Activated T-helper 9 cell treated with anti-CD3 and anti-CD28 coated beads, Interleukin-2, amount 50 U/mL, for 16 hours (primary cell): ENCODE results near the gene CTAGE4.
"Not testable (repeated sequence)": the region's sequence is repeated elsewhere in the genome, so short reads cannot be mapped to it uniquely, and the experiment has no call there.

ENCODE experiments used
- DNase-seq: peaks from one replicate; pipeline ENCODE4 v3.0.0-alpha.2; 2020; ENCODE audit warnings: low read depth

Gene CTAGE4, protein sequence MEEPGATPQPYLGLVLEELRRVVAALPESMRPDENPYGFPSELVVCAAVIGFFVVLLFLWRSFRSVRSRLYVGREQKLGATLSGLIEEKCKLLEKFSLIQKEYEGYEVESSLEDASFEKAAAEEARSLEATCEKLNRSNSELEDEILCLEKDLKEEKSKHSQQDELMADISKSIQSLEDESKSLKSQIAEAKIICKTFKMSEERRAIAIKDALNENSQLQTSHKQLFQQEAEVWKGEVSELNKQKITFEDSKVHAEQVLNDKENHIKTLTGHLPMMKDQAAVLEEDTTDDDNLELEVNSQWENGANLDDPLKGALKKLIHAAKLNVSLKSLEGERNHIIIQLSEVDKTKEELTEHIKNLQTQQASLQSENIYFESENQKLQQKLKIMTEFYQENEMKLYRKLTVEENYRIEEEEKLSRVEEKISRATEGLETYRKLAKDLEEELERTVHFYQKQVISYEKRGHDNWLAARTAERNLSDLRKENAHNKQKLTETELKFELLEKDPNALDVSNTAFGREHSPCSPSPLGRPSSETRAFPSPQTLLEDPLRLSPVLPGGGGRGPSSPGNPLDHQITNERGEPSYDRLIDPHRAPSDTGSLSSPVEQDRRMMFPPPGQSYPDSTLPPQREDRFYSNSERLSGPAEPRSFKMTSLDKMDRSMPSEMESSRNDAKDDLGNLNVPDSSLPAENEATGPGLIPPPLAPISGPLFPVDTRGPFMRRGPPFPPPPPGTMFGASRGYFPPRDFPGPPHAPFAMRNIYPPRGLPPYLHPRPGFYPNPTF

DNA sequence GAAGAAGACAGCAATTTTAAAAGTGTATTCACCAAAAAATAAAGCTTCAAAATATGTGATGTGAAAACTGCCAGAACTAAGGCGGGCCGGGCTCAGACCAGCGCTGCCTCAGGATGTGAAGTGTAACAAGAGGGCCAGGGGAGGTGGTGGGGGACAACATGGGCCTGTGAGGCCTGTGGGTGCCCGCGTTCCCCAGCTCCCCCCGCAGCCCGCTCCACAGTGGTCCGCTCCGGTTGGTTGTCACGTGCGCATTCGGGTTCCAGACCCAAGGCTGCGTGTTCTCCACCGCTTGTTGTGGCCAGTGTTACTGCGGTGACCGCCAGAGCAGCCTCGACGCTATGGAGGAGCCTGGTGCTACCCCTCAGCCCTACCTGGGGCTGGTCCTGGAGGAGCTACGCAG, at the start of gene CTAGE4:
TSS of gene CTAGE4 (plus strand) at position 301 of the 400 bp plus-strand sequence. CDS start at position 339, 38 bp downstream.
- DNase-seq, result not testable (repeated sequence)

GRCh38 chr7:144134116-144134515, 49.1 kb upstream of the CTAGE4 start:
- DNase-seq, result no peak

- DNase-seq, result no peak
Measured at GRCh38 chr7:144137501-144137900, 45.8 kb upstream of the CTAGE4 start.

DNA sequence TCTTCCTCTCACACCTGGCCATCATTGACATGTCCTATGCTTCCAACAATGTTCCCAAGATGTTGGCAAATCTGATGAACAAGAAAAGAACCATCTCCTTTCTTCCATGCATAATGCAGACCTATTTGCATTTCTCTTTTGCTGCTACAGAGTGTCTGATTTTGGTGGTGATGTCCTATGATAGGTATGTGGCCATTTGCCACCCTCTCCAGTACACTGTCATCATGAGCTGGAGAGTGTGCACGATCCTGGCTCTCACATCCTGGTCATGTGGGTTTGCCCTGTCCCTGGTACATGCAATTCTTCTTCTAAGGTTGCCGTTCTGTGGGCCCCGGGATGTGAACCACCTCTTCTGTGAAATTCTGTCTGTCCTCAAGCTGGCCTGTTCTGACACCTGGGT, 41.1 kb upstream of the CTAGE4 start:
- DNase-seq, result no peak

DNA sequence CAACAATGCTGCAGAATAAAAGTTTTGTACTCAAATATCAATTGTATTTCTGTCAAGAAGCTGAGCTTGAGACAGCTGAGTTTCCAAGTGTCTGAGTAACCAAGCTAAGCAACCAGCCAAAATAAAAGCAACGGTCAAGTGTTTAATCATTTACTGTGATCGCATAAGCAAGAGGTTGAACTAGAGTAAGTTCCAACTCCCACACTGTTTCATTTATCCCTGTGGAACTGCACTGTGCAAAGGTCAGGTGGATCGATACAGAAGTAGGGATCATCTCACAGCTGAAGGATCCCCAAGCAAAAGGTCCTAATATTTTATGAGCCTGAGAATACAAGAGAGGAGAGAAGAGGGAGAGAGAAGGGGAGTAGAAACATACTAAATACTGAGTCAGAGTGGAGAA, 38.8 kb upstream of the CTAGE4 start:
- no peak for DNase-seq

DNA sequence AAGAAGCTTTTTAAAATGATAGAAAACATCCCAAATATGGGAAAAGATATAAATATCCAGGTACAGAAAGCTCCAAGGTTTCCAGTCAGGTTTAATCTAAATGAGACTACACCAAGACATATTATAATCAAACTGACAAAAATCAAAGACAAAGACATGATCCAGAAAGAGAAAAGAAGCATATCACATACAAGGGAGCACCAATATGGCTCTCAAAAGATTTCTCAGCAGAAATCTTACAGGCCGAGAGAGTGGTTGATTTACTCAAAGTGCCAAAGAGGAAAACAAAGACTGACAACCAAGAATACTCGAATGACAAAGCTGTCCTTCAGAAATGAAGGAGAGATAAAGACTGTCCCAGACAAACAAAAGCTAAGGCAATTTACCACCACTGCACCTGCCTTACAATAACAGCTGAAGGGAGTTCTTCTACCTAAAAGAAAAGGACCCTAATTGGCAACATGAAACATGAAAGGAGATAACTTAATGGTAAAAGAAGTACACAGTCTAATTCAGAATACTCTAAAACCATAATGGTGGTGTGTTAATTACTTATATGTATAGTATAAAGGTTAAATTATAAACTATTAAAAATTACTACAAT, 34.9 kb upstream of the CTAGE4 start:
- DNase-seq, result no peak

DNA sequence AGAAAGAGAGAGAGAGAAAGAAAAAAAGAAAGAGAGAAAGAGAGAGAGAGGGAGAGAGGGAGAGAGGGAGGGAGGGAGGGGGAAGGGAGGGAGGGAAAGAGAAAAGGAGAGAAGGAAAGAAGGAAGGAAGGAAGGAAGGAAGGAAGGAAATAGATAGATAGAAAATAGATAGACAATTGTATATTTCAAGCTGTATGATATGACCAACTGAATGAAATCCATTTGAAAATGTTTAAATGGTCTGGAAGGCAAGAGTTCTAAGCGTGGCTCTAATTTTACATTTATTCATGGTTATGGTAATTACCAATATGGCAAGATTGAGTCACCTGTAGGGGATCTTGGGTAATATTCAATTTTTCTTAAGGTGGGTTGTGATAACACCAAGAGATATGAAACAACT, 24.4 kb upstream of the CTAGE4 start:
- DNase-seq, result no peak

- no peak for DNase-seq
Measured at GRCh38 chr7:144164784-144165183, 18.5 kb upstream of the CTAGE4 start.

GRCh38 chr7:144171594-144172350, 11.5 kb upstream of the CTAGE4 start:
- not testable (repeated sequence) for DNase-seq

DNA sequence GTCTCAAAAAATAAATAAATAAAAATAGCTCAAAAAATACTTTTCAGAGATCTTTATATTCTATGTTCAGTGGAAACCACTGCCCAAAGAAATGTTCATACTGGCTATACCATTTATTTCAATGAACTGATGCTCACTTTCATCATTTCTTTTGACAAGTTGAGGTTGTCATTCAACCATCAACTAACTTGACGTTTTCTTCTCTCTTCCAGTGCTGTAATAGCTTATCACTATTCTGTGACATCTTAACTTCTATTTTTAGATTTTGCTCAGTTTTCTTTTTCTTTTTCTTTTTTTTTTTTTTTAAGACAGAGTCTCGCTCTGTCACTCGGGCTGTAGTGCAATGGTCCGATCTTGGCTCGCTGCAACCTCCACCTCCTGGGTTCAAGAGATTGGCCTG, 8.7 kb upstream of the CTAGE4 start:
- no peak for DNase-seq

- DNase-seq, result not testable (repeated sequence)
Measured at GRCh38 chr7:144178380-144179164, 4.7 kb upstream of the CTAGE4 start.

DNA sequence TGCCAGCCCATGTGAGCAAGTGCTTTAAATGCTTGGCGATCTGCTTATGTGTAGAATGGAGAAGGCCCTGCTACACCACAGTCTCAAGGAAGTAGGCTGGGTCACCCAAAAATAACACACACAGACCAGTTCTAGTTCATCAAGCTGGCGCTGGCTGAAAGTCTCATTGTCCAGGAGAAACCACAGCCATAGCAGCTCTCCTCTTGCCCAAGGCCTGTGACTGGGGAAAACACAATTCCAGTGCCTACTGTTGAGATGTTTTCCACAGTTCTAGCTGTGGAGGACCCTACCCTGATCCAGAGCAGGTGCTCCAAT, 4.1 kb upstream of the CTAGE4 start:
- DNase-seq, result not testable (repeated sequence)

- DNase-seq, result not testable (repeated sequence)
Measured at GRCh38 chr7:144187848-144188247, 4.6 kb downstream of the CTAGE4 start.

- not testable (repeated sequence) for DNase-seq
Measured at GRCh38 chr7:144188578-144189171, 5.4 kb downstream of the CTAGE4 start.

DNA sequence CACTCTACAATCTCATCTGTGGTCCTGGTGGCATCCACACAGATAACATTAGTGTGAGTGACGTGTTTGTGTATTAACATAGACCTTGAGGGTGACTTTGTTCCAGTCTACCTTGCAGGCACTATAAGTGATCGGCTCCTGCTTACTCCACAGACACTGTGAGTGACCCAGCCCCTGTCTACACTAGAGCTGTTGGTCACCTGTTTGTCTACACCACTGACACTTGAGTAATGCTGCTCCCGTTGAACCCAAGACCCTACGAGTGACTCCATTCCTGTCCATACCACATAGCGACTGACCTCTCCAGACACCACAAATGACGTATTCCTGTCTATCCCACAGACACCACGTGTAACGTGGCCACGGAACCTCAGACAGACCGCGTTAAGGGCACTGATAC, 10.5 kb downstream of the CTAGE4 start:
- DNase-seq, result not testable (repeated sequence)

DNA sequence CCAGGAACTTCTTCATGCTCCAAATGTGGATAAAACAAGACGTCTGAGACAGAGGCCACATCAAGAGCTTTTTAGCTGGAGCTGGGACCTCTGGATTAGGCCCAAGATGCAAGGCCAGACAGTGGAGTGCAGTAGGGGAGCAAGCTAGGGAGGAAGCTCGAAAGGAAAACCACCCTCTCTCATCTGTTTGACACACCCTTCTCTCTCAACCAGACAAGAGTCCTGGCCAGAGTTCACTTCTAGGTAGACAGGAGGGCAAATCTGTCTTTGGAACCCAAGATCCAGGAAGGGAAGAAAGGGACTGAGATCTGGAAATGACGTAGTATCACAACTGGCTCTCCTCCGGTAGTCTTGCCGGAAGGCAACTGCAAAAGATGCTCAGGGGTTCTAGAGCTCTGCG, 11.2 kb downstream of the CTAGE4 start:
- DNase-seq, result not testable (repeated sequence)

DNA sequence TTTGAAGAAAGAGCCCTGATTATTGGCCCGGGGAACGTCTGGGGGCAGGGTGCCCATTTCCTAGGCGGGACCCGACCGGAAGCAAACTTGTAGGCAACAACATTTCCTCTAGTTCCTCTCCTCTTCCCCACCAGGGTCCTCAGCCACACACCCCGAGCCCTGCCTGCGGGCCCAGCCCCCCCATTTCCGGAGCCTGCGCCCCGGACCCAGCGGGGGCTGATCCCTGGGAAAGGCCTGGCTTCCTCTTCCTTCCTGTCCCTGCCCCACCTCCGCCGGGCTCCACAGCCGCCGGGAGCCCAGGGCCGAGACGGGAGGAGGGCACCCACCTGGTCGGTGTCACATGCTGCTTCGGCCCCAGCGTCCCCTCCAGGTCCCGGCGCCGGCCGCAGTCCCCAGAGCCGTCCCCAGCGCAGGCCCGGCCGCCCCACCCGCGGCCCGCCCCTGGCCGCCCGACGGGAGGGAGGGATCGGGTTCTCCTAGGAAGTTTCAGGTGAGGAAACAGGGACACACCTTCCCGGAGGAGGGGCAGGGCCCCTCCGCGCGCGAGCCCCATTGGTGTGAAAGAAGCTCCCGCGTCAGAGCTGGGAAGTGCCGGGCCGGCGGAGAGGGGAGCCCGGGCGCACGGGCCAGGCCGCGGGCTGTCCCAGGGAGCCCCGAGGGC, 12.1 kb downstream of the CTAGE4 start, which contains the start of gene ARHGEF35:
TSS of gene ARHGEF35 (minus strand) at position 622 of the 661 bp plus-strand sequence. CDS start 7,450 bp downstream, outside the sequence.
- DNase-seq, result not testable (repeated sequence)

- DNase-seq, result not testable (repeated sequence)
Measured at GRCh38 chr7:144198934-144199333, 15.7 kb downstream of the CTAGE4 start.

DNA sequence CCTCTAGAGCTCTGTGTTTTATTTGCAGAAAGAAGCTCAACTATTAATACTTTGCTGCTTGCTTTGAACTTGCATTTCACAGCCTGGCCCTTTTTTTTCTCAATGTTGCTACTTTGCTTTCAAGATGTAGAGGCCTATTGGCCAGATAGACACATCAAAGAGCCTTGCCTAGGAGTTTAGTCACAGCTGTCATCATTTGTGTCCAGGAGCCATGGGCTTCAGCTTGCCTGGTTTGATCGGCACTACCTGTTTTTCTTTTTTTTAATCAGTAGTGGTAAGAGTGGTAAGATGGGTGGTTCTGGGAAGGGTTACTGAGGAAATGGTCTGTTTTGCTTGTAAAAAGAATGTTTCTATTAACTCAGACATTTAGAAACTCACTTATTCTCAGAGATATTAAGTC, 18.7 kb downstream of the CTAGE4 start:
- not testable (repeated sequence) for DNase-seq

GRCh38 chr7:144203086-144203485, 19.8 kb downstream of the CTAGE4 start:
- not testable (repeated sequence) for DNase-seq
